Dendritic cell treated with granulocyte-macrophage colony-stimulating factor and Interleukin-4, amounts not matched to agents 40 ng/mL and 50 ng/mL, for 4 days (primary cell): ENCODE measurements around the gene HAUS7.

Experiments used
- H3K27ac Mint-ChIP-seq: one replicate; pipeline ENCODE4 v1.8.0; 2022; ENCODE audit warnings: mild to moderate bottlenecking, mixed read lengths
- H3K27me3 Mint-ChIP-seq: one replicate; pipeline ENCODE4 v1.8.0; 2022; ENCODE audit warnings: mild to moderate bottlenecking, mixed read lengths
- H3K36me3 Mint-ChIP-seq: one replicate; pipeline ENCODE4 v1.8.0; 2022; ENCODE audit warnings: low read depth, mixed read lengths
- H3K4me1 Mint-ChIP-seq: one replicate; pipeline ENCODE4 v1.8.0; 2022; ENCODE audit warnings: low read depth, mixed read lengths
- H3K4me3 Mint-ChIP-seq: one replicate; pipeline ENCODE4 v1.8.0; 2022; ENCODE audit warnings: mild to moderate bottlenecking, moderate library complexity, mixed read lengths
- H3K9me3 Mint-ChIP-seq: one replicate; pipeline ENCODE4 v1.8.0; 2022; ENCODE audit warnings: mixed read lengths
- intact Hi-C: fragments of 100-400 bp; cut with micrococcal nuclease; formaldehyde crosslinking; loops from one replicate; pipeline ENCODE4 v1.15.0; 2022

HAUS7 gene

GRCh38 chrX:153464116-153464515 is 6.3 kb downstream of the HAUS7 start:
- peaks cover 16% of the 10 kb centered on the region for H3K4me1 Mint-ChIP-seq
- H3K27ac Mint-ChIP-seq, result no peak overlapping the region
- H3K9me3 Mint-ChIP-seq, result no peaks in the 10 kb centered on the region
- no peaks in the 10 kb centered on the region for H3K27me3 Mint-ChIP-seq
- intact Hi-C loops, result no loop called here
- peaks cover 92% of the 10 kb centered on the region for H3K36me3 Mint-ChIP-seq
- no peak overlapping the region for H3K4me3 Mint-ChIP-seq

DNA sequence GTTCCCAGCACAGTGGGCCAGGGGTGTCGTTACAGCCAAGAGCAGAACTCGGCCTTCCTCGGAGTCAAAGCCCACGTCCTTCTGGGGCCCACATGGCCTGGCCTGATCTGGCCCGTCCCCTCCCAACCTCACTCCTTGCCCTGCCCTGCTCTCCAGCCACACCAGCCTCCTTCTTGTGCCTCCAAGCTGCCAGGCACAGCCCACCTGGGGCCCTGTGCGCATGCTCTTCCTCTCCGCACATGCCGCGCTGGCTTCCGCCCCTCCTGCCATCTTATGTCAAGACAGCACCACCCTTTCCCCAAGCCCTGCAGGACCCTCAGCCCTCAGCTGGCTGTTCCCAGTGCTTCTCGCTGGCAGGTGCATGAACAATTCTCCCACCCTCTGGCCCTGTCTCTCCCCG is 6.8 kb downstream of the HAUS7 start:
- Mint-ChIP-seq H3K4me1 (peaks cover 16% of the 10 kb centered on the region), H3K27ac (no peak overlapping the region), H3K4me3 (no peak overlapping the region), H3K27me3 (no peaks in the 10 kb centered on the region), H3K9me3 (no peaks in the 10 kb centered on the region), H3K36me3 (peaks cover 93% of the 10 kb centered on the region)
- intact Hi-C loops, result no loop called here

- intact Hi-C loops, result no loop called here
- Mint-ChIP-seq H3K4me3 (no peak overlapping the region), H3K27ac (no peak overlapping the region), H3K4me1 (peaks cover 12% of the 10 kb centered on the region), H3K36me3 (peaks cover 92% of the 10 kb centered on the region), H3K9me3 (no peaks in the 10 kb centered on the region), H3K27me3 (no peaks in the 10 kb centered on the region)
Measured at GRCh38 chrX:153463031-153463430, 7.3 kb downstream of the HAUS7 start.

DNA sequence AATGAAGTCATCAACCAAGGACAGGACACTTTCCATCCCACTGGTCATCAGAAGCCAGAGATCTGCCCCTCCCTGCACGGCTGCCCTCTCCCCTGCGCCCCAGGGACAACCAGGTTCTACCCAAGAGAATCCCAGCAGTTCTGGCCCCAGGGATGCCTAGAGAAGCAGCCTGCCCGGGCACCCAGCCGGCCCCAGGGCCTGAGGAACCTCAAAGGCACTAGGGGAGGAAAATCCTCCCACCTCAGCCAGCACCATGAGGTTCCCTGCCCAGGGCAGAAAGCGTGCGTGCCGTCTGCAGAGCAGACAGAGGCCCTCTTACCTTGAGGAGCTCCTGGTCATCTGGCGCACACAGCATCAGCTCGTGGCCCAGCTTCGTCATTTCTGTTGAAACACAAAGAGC is 8.1 kb downstream of the HAUS7 start:
- intact Hi-C loops, result no loop called here
- no peak overlapping the region for H3K27ac Mint-ChIP-seq
- no peak overlapping the region for H3K4me3 Mint-ChIP-seq
- H3K9me3 Mint-ChIP-seq, result no peaks in the 10 kb centered on the region
- no peaks in the 10 kb centered on the region for H3K27me3 Mint-ChIP-seq
- H3K4me1 Mint-ChIP-seq, result peaks cover 5% of the 10 kb centered on the region
- peaks cover 92% of the 10 kb centered on the region for H3K36me3 Mint-ChIP-seq

DNA sequence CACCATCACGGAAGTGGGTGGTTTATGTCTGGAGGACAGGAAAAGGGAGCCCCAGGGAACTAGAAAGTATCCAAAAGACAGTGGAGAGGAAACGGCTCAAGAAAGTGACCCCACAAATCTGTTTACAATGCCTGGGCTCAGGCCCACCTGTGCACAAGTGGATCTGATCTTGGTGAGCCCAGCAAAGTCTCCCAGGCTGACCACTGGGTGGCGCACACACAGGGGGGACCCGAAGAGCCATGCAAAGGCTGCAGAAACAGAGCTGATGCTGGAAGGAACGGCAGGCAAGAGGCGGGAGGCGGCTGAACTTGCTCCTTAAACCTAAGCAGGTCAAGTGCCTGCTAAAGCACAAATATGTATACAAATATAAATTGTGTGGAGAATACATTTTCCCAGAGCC is 9.6 kb downstream of the HAUS7 start:
- H3K4me3 Mint-ChIP-seq, result no peak overlapping the region
- H3K9me3 Mint-ChIP-seq, result no peaks in the 10 kb centered on the region
- H3K27ac Mint-ChIP-seq, result no peak overlapping the region
- peaks cover 96% of the 10 kb centered on the region for H3K36me3 Mint-ChIP-seq
- intact Hi-C loops, result no loop called here
- H3K27me3 Mint-ChIP-seq, result no peaks in the 10 kb centered on the region
- H3K4me1 Mint-ChIP-seq, result no peaks in the 10 kb centered on the region

GRCh38 chrX:153459986-153460385 is 10.4 kb downstream of the HAUS7 start:
- Mint-ChIP-seq H3K27me3 (no peaks in the 10 kb centered on the region), H3K9me3 (no peaks in the 10 kb centered on the region), H3K4me1 (no peaks in the 10 kb centered on the region), H3K36me3 (peaks cover 96% of the 10 kb centered on the region), H3K27ac (no peak overlapping the region), H3K4me3 (no peak overlapping the region)
- intact Hi-C loops, result no loop called here

- H3K27ac Mint-ChIP-seq, result no peak overlapping the region
- H3K36me3 Mint-ChIP-seq, result peaks cover 95% of the 10 kb centered on the region
- no peaks in the 10 kb centered on the region for H3K9me3 Mint-ChIP-seq
- H3K4me3 Mint-ChIP-seq, result no peak overlapping the region
- intact Hi-C loops, result no loop called here
- no peaks in the 10 kb centered on the region for H3K4me1 Mint-ChIP-seq
- no peaks in the 10 kb centered on the region for H3K27me3 Mint-ChIP-seq
Measured at GRCh38 chrX:153458476-153458875, 11.9 kb downstream of the HAUS7 start.

GRCh38 chrX:153457827-153458466 is 12.4 kb downstream of the HAUS7 start:
- Mint-ChIP-seq H3K9me3 (no peaks in the 10 kb centered on the region), H3K27me3 (no peaks in the 10 kb centered on the region), H3K4me1 (no peaks in the 10 kb centered on the region), H3K36me3 (peaks cover 95% of the 10 kb centered on the region), H3K27ac (no peak overlapping the region), H3K4me3 (no peak overlapping the region)
- intact Hi-C loops, result no loop called here

DNA sequence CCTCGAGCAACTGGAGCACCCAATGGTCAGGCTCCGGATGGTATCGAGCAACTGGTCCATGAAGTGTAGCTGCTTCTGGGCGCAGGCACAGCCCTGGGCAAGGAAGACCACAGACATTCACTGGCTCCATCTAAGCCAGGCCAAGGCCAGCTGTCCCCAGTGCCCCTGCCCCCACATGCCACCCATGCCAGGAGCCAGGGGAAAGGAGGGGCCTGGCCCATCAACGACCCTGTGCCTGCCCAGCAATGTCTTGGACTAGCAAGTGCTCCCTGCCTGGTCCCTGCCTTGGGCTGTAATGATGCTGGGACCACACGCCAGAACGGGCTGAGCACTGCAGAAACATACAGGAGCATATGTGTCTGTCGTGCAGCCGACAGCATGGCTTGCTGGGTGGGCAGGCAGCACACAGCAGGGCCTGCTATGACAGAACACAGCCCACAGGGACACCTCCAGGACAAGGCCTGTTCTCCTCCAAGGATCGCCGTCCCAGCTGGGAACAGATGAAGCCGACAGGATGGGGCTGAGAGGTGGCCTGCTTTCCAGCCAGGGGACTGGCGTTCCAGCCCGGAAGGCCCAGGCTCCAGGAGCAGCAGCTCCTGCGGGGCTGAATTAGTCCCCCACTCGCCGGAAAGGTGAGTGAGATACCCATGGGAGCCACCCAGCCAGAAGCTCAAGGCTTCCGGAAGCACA is 13.1 kb downstream of the HAUS7 start:
- Mint-ChIP-seq H3K4me3 (no peak overlapping the region), H3K4me1 (no peaks in the 10 kb centered on the region), H3K9me3 (no peaks in the 10 kb centered on the region), H3K27me3 (no peaks in the 10 kb centered on the region), H3K27ac (no peak overlapping the region), H3K36me3 (peaks cover 93% of the 10 kb centered on the region)
- intact Hi-C loops, result no loop called here

GRCh38 chrX:153456704-153457103 is 13.7 kb downstream of the HAUS7 start:
- H3K4me1 Mint-ChIP-seq, result no peaks in the 10 kb centered on the region
- H3K27ac Mint-ChIP-seq, result no peak overlapping the region
- H3K9me3 Mint-ChIP-seq, result no peaks in the 10 kb centered on the region
- H3K4me3 Mint-ChIP-seq, result no peak overlapping the region
- peaks cover 92% of the 10 kb centered on the region for H3K36me3 Mint-ChIP-seq
- no peaks in the 10 kb centered on the region for H3K27me3 Mint-ChIP-seq
- intact Hi-C loops, result no loop called here

- no peaks in the 10 kb centered on the region for H3K4me1 Mint-ChIP-seq
- no peaks in the 10 kb centered on the region for H3K27me3 Mint-ChIP-seq
- no peak overlapping the region for H3K27ac Mint-ChIP-seq
- no peaks in the 10 kb centered on the region for H3K9me3 Mint-ChIP-seq
- intact Hi-C loops, result no loop called here
- peaks cover 92% of the 10 kb centered on the region for H3K36me3 Mint-ChIP-seq
- no peak overlapping the region for H3K4me3 Mint-ChIP-seq
Measured at GRCh38 chrX:153456161-153456560, 14.2 kb downstream of the HAUS7 start.

DNA sequence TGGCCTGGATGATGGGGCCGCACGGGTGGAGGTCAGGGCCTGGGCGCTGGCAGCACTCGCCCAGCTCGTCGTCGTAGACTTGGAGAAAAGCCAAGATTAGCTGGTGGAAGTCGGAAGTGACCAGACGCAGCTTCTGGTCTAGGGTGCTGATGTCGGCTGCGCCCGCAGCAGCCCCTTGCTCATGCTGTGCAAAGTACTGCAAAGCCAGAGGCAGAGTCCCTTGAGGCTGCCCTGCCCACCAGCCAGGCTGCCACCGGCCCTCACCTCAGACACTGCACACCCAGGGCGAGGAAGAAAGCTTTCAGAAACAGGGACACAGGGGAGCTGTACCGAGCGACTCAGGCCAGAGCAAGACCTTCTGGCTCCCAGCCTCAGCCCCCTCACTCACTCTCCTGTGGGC is 14.8 kb downstream of the HAUS7 start:
- no peak overlapping the region for H3K4me3 Mint-ChIP-seq
- peaks cover 92% of the 10 kb centered on the region for H3K36me3 Mint-ChIP-seq
- intact Hi-C loops, result no loop called here
- H3K4me1 Mint-ChIP-seq, result no peaks in the 10 kb centered on the region
- H3K27ac Mint-ChIP-seq, result no peak overlapping the region
- no peaks in the 10 kb centered on the region for H3K9me3 Mint-ChIP-seq
- no peaks in the 10 kb centered on the region for H3K27me3 Mint-ChIP-seq

DNA sequence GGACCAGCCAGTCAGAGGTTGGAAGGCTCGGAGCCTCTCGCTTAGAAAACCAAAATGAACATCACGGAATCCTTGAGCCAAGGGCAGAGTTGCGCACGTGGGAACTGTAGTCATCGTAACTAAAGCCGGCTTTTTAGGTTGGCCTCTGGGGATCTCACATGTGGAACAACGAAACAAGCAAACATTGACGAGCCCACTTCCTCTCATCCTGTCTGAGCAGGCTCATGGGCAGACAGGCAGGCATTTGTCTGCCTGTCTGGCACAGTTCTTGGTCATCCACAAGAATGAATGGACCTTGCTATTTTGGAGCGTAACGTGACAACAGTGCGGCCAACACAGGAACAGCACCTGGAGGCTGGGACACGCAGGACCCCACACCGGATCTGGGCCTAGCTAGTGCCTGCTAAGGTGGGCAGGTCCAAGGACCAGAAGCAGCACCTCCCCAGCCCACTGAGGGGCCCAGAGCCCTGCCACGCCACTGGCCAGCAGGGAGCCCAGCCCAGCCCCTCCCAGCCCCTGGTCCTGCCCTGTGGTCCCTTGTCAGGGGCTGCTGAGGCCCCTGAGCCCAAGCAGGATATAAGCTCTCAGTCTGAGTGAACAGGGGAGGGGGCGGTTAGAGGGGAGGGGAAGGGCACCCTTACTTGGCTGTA is 15.3 kb downstream of the HAUS7 start:
- H3K4me1 Mint-ChIP-seq, result no peaks in the 10 kb centered on the region
- H3K27me3 Mint-ChIP-seq, result no peaks in the 10 kb centered on the region
- peaks cover 92% of the 10 kb centered on the region for H3K36me3 Mint-ChIP-seq
- H3K4me3 Mint-ChIP-seq, result no peak overlapping the region
- intact Hi-C loops, result no loop called here
- H3K9me3 Mint-ChIP-seq, result no peaks in the 10 kb centered on the region
- no peak overlapping the region for H3K27ac Mint-ChIP-seq

DNA sequence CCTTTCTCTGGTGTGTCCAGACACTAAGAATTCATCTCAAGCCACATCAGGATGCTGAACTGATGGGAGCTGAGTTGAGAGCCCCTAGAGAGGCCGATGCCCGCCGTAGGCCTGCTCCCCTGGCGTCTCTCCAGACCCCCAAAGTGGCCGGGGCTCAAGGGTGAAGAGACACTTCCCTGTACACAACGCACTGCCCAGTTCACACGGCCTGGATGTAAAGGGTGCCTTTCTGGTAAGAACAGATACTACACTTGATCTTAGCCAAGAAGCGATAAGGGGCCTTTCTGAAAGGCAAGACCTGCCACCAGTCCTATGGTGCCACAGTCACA is 19.5 kb downstream of the HAUS7 start:
- no peaks in the 10 kb centered on the region for H3K9me3 Mint-ChIP-seq
- H3K36me3 Mint-ChIP-seq, result peaks cover 74% of the 10 kb centered on the region
- H3K4me3 Mint-ChIP-seq, result no peak overlapping the region
- intact Hi-C loops, result no loop called here
- no peaks in the 10 kb centered on the region for H3K27me3 Mint-ChIP-seq
- H3K4me1 Mint-ChIP-seq, result no peaks in the 10 kb centered on the region
- no peak overlapping the region for H3K27ac Mint-ChIP-seq
